H9 (cell line): Measurements from ENCODE around the gene TBC1D8. TPM values are rescaled to one million over a fixed set of nuclear protein-coding genes. Genes with fewer than 3 reads are reported as not detected.

Experiments
- DNase-seq: peaks from one replicate; pipeline ENCODE4 v3.0.0-alpha.2; 2017
- H2AFZ ChIP-seq: one replicate; pipeline ENCODE4 v1.6.1; 2013; ENCODE audit warnings: mild to moderate bottlenecking, low read length, control low read depth, moderate library complexity
- H2AK5ac ChIP-seq: 2 replicates; pipeline ENCODE4 v1.6.1; 2013; ENCODE audit warnings: low read length, control low read depth, mixed read lengths; ENCODE audit not compliant: insufficient read length
- H2BK120ac ChIP-seq: one replicate; pipeline ENCODE4 v1.6.1; 2013; ENCODE audit warnings: low read depth, mild to moderate bottlenecking, low read length, control low read depth, inconsistent platforms; ENCODE audit not compliant: poor library complexity, severe bottlenecking
- H2BK12ac ChIP-seq: 2 replicates; pipeline ENCODE4 v1.6.1; 2013; ENCODE audit warnings: low read length, control low read depth, mixed read lengths, low read depth; ENCODE audit not compliant: insufficient read length
- H2BK15ac ChIP-seq: 2 replicates; pipeline ENCODE4 v1.6.1; 2013; ENCODE audit warnings: low read depth, low read length, control low read depth
- H2BK20ac ChIP-seq: one replicate; pipeline ENCODE4 v1.6.1; 2013; ENCODE audit warnings: low read depth, mild to moderate bottlenecking, low read length, control low read depth, inconsistent platforms; ENCODE audit not compliant: poor library complexity, severe bottlenecking
- H2BK5ac ChIP-seq: 2 replicates; pipeline ENCODE4 v1.6.1; 2013; ENCODE audit warnings: low read length, control low read depth, mixed read lengths; ENCODE audit not compliant: insufficient read length
- H3K14ac ChIP-seq: 2 replicates; pipeline ENCODE4 v1.6.1; 2013; ENCODE audit warnings: low read length, control low read depth; ENCODE audit not compliant: insufficient read depth
- H3K18ac ChIP-seq: 2 replicates; pipeline ENCODE4 v1.6.1; 2013; ENCODE audit warnings: low read depth, mild to moderate bottlenecking, mixed read lengths, low read length, control low read depth; ENCODE audit not compliant: insufficient read length
- H3K23ac ChIP-seq: 2 replicates; pipeline ENCODE4 v1.6.1; 2013; ENCODE audit warnings: low read length, control low read depth, mixed read lengths, low read depth; ENCODE audit not compliant: insufficient read length
- H3K23me2 ChIP-seq: 2 replicates; pipeline ENCODE4 v1.6.1; 2013; ENCODE audit warnings: low read depth, mild to moderate bottlenecking, mixed read lengths, low read length, control low read depth; ENCODE audit not compliant: insufficient read length, poor library complexity, severe bottlenecking
- H3K27ac ChIP-seq: 2 replicates; pipeline ENCODE4 v1.5.1; 2013; ENCODE audit warnings: low read length, control low read depth, mixed read lengths, low read depth; ENCODE audit not compliant: insufficient read length
- H3K27me3 ChIP-seq: 2 replicates; pipeline ENCODE4 v1.6.1; 2013; ENCODE audit warnings: low read length, control low read depth, inconsistent platforms; ENCODE audit not compliant: insufficient read depth
- H3K4ac ChIP-seq: 2 replicates; pipeline ENCODE4 v1.6.1; 2013; ENCODE audit warnings: low read depth, mild to moderate bottlenecking, control low read depth, inconsistent platforms, low read length, moderate library complexity
- H3K4me1 ChIP-seq: 2 replicates; pipeline ENCODE4 v1.6.1; 2013; ENCODE audit warnings: low read length, control low read depth, inconsistent platforms; ENCODE audit not compliant: insufficient read depth
- H3K4me2 ChIP-seq: 2 replicates; pipeline ENCODE4 v1.6.1; 2013; ENCODE audit warnings: low read length, control low read depth, mixed read lengths; ENCODE audit not compliant: insufficient read length, insufficient read depth
- H3K56ac ChIP-seq: 2 replicates; pipeline ENCODE4 v1.6.1; 2013; ENCODE audit warnings: low read depth, mild to moderate bottlenecking, mixed read lengths, low read length, control low read depth; ENCODE audit not compliant: insufficient read length
- H3K79me1 ChIP-seq: 2 replicates; pipeline ENCODE4 v1.6.1; 2013; ENCODE audit warnings: low read depth, mild to moderate bottlenecking, moderate library complexity, low read length, control low read depth, inconsistent platforms; ENCODE audit not compliant: insufficient read depth, poor library complexity, severe bottlenecking
- H3K79me2 ChIP-seq: 2 replicates; pipeline ENCODE4 v1.6.1; 2013; ENCODE audit warnings: low read length, control low read depth, inconsistent platforms; ENCODE audit not compliant: insufficient read depth
- H3K9ac ChIP-seq: 2 replicates; pipeline ENCODE4 v1.6.1; 2013; ENCODE audit warnings: low read length, control low read depth, mixed read lengths; ENCODE audit not compliant: insufficient read length; ENCODE audit errors: extremely low read depth
- H3K9me3 ChIP-seq: one replicate; pipeline ENCODE4 v1.6.1; 2013; ENCODE audit warnings: low read depth, low read length, inconsistent platforms; ENCODE audit not compliant: control insufficient read depth
- H3T11ph ChIP-seq: one replicate; pipeline ENCODE4 v1.6.1; 2013; ENCODE audit warnings: mild to moderate bottlenecking, low read length, control low read depth, inconsistent platforms
- H4K20me1 ChIP-seq: one replicate; pipeline ENCODE4 v1.6.1; 2013; ENCODE audit not compliant: control insufficient read depth, insufficient read length, insufficient read depth
- H4K5ac ChIP-seq: 2 replicates; pipeline ENCODE4 v1.6.1; 2013; ENCODE audit warnings: low read depth, mild to moderate bottlenecking, mixed read lengths, low read length, control low read depth; ENCODE audit not compliant: insufficient read length
- H4K8ac ChIP-seq: replicated peaks from 2 replicates; pipeline ENCODE4 v1.6.1; 2013; ENCODE audit warnings: low read length, control low read depth, mixed read lengths, low read depth; ENCODE audit not compliant: insufficient read length
- H4K91ac ChIP-seq: 2 replicates; pipeline ENCODE4 v1.6.1; 2013; ENCODE audit warnings: low read depth, mild to moderate bottlenecking, moderate library complexity, mixed read lengths, low read length, control low read depth; ENCODE audit not compliant: insufficient read length
- H3K27ac Mint-ChIP-seq, 3 experiments: 2 replicates in 2 of 3; 3 replicates in 1 of 3; pipeline ENCODE4 v1.8.0; 2020 to 2021; ENCODE audit warnings: mixed read lengths in 3 of 3, mild to moderate bottlenecking in 1 of 3, moderate library complexity in 1 of 3
- H3K27me3 Mint-ChIP-seq: 2 replicates; pipeline ENCODE4 v1.8.0; 2021; ENCODE audit warnings: low read depth, mild to moderate bottlenecking, moderate library complexity, mixed read lengths
- H3K36me3 Mint-ChIP-seq, 3 experiments: 2 replicates in 2 of 3; 3 replicates in 1 of 3; pipeline ENCODE4 v1.8.0; 2020 to 2021; ENCODE audit warnings: low read depth in 3 of 3, mixed read lengths in 3 of 3; ENCODE audit not compliant: insufficient read depth in 1 of 3
- H3K4me1 Mint-ChIP-seq, 2 experiments: 2 replicates each; pipeline ENCODE4 v1.8.0; 2020; ENCODE audit warnings: mixed read lengths in 2 of 2
- H3K4me3 Mint-ChIP-seq, 2 experiments: 2 replicates in 1 of 2; 3 replicates in 1 of 2; pipeline ENCODE4 v1.8.0; 2020 to 2021; ENCODE audit warnings: mild to moderate bottlenecking in 2 of 2, mixed read lengths in 2 of 2, moderate library complexity in 1 of 2
- H3K9me3 Mint-ChIP-seq, 2 experiments: 2 replicates in 1 of 2; 3 replicates in 1 of 2; pipeline ENCODE4 v1.8.0; 2020; ENCODE audit warnings: mild to moderate bottlenecking in 2 of 2, mixed read lengths in 2 of 2, moderate library complexity in 1 of 2
- WGBS: extraction: QIAGEN DNeasy Blood & Tissue Kit; methylation state at CpG from one replicate; pipeline ENCODE4 v1.1.7; 2013; ENCODE audit warnings: missing lambda C conversion rate, low lambda C conversion rate, mixed read lengths; ENCODE audit not compliant: insufficient read length; ENCODE audit errors: extremely low coverage; 5-methylcytosine and 5-hydroxymethylcytosine counted together
- total RNA-seq: library from RNA; stranded (reverse); gene quantifications from 2 replicates; pipeline ENCODE4 v1.2.1, GENCODE V29; 2021
- TF ChIP-seq, protein P1 (sequence below): fragments of 200-600 bp; sonication (generic); conservative IDR thresholded peaks from 3 replicates; pipeline ENCODE4 v1.8.0; 2021; ENCODE audit warnings: antibody characterized with exemption, mild to moderate bottlenecking

The TBC1D8 gene
- total RNA-seq, 1 experiment from 2014 or later = 16.6 TPM

DNA sequence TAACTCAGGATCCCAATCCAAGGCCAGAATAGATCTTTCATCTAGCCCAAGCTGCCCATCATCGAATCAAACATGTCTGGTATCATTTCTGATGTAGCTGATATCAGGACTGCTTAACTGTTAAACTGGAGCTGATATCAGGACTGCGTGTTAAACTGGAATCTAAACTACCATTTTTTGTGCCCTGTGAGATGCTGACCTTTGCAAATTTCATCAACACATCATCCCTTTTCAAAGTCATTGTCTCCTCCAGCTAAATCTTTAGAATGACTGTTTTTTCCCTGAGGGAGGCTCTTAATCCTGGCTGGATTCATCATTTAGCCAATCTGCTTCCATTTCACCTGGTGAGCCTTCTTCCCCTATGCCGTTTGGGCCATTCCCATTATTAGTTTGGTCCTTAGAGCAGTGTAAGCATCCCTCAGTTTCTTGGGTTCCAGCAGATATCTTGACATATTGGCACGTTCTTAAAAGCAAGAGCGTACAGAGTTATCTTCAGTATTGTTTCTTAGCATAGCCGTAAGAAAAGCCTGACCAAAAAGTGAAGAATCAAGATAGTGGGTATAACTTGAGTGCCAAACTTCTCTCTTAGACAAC lies 136.8 kb downstream of the TBC1D8 start:
- no peak overlapping the region for H3K4me2 ChIP-seq
- H2BK20ac ChIP-seq = no peak overlapping the region
- no peak overlapping the region for H2BK15ac ChIP-seq
- no peak overlapping the region for H3K18ac ChIP-seq
- no peaks in the 10 kb centered on the region for H3K79me2 ChIP-seq
- H2BK12ac ChIP-seq = no peak overlapping the region
- H3K27me3 ChIP-seq = no peaks in the 10 kb centered on the region
- WGBS = no CpG with 5 or more reads among the region's 6 CpGs
- no peak for DNase-seq
- no peak overlapping the region for H2AFZ ChIP-seq
- no peak overlapping the region for H2BK5ac ChIP-seq
- H2BK120ac ChIP-seq = no peak overlapping the region
- no peak overlapping the region for H3K27ac ChIP-seq
- H3T11ph ChIP-seq = no peak overlapping the region
- Mint-ChIP-seq H3K4me1 (peaks cover 0 to 2% of the 10 kb centered on the region in 2 experiments; a peak in 2 of 4 replicates), H3K27me3 (no peaks in the 10 kb centered on the region; the same call in 1 of the 2 replicates), H3K9me3 (0 out of 5 replicates have a peak, but pooled peaks cover 0 to 2% of the 10 kb centered on the region in 2 experiments), H3K4me3 (no peak overlapping the region), H3K36me3 (peaks cover 30 to 57% (median 55%) of the 10 kb centered on the region in 3 experiments), H3K27ac (no peak overlapping the region)
- H3K14ac ChIP-seq = no peak overlapping the region
- H3K9me3 ChIP-seq = no peaks in the 10 kb centered on the region
- no peak overlapping the region for H4K8ac ChIP-seq
- no peak overlapping the region for H2AK5ac ChIP-seq
- H3K56ac ChIP-seq = no peak overlapping the region
- no peak overlapping the region for H3K4ac ChIP-seq
- H3K79me1 ChIP-seq = no peaks in the 10 kb centered on the region
- TF ChIP-seq, protein P1, sequence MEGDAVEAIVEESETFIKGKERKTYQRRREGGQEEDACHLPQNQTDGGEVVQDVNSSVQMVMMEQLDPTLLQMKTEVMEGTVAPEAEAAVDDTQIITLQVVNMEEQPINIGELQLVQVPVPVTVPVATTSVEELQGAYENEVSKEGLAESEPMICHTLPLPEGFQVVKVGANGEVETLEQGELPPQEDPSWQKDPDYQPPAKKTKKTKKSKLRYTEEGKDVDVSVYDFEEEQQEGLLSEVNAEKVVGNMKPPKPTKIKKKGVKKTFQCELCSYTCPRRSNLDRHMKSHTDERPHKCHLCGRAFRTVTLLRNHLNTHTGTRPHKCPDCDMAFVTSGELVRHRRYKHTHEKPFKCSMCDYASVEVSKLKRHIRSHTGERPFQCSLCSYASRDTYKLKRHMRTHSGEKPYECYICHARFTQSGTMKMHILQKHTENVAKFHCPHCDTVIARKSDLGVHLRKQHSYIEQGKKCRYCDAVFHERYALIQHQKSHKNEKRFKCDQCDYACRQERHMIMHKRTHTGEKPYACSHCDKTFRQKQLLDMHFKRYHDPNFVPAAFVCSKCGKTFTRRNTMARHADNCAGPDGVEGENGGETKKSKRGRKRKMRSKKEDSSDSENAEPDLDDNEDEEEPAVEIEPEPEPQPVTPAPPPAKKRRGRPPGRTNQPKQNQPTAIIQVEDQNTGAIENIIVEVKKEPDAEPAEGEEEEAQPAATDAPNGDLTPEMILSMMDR = no peak
- no peak overlapping the region for H3K9ac ChIP-seq
- H3K23ac ChIP-seq = no peak overlapping the region
- H4K91ac ChIP-seq = no peak overlapping the region
- H3K23me2 ChIP-seq = no peaks in the 10 kb centered on the region
- no peaks in the 10 kb centered on the region for H4K20me1 ChIP-seq
- no peaks in the 10 kb centered on the region for H3K4me1 ChIP-seq
- no peak overlapping the region for H4K5ac ChIP-seq
